Testis (tissue), 3 donors: ENCODE measurements around the gene L3MBTL3. TPM values are rescaled to one million over a fixed set of nuclear protein-coding genes. Genes with fewer than 3 reads are reported as not detected.

Source experiments
- DNase-seq: peaks from one replicate; pipeline ENCODE4 v3.0.0-alpha.2; 2019
- H3K27ac ChIP-seq, 2 donors: fragments of 200-600 bp; sonication (generic); one replicate each; pipeline ENCODE4 v1.5.1; 2019
- H3K27me3 ChIP-seq: fragments of 200-600 bp; sonication (generic); one replicate; pipeline ENCODE4 v1.5.1; 2019
- H3K36me3 ChIP-seq: fragments of 200-600 bp; sonication (generic); one replicate; pipeline ENCODE4 v1.5.1; 2017; ENCODE audit warnings: low read depth; ENCODE audit errors: missing control alignments
- H3K4me1 ChIP-seq: fragments of 200-600 bp; sonication (generic); one replicate; pipeline ENCODE4 v1.5.1; 2019
- H3K4me3 ChIP-seq, 2 donors: fragments of 200-600 bp; sonication (generic); one replicate each; pipeline ENCODE4 v1.5.1; 2017 to 2019
- H3K9me3 ChIP-seq: fragments of 200-600 bp; sonication (generic); one replicate; pipeline ENCODE4 v1.5.1; 2017
- CTCF ChIP-seq, 3 experiments: fragments of 450-650 bp in 2 of 3; fragments of 200-600 bp in 1 of 3; sonication (generic) in 1 of 3; IDR thresholded peaks; one replicate each; pipeline ENCODE4 v1.5.1; 2016 to 2019; ENCODE audit warnings: antibody characterized with exemption in 3 of 3, mild to moderate bottlenecking in 2 of 3, moderate library complexity in 1 of 3
- POLR2A ChIP-seq: fragments of 450-650 bp; IDR thresholded peaks from one replicate; pipeline ENCODE4 v1.6.1; 2017; ENCODE audit warnings: antibody characterized with exemption, mild to moderate bottlenecking, moderate library complexity
- WGBS, 2 donors: methylation state at CpG; one replicate each; pipeline ENCODE4 v1.1.5; 2018; 5-methylcytosine and 5-hydroxymethylcytosine counted together
- intact Hi-C: fragments of 100-400 bp; cut with DNase I; formaldehyde crosslinking; loops from one replicate; pipeline ENCODE4 v1.15.1; 2023; ENCODE audit warnings: low total_unique reads
- polyA plus RNA-seq: library from polyadenylated mRNA; stranded (reverse); fragments of 350-450 nt; fragmentation: Illumina TruSeq; extraction: RNeasy Lipid Tissue Mini Kit (QIAGEN cat#74804); gene quantifications from one replicate; pipeline ENCODE4 v1.2.3, GENCODE V29; 2014; ENCODE audit warnings: low read depth, low replicate concordance; ENCODE audit not compliant: insufficient read depth
- total RNA-seq, 2 donors: library from RNA; depleted of rRNA; stranded (reverse); fragments of >200 nt; gene quantifications; one replicate each; pipeline ENCODE4 v1.2.3, GENCODE V29; 2016

L3MBTL3 gene
- total and polyA plus RNA-seq, 3 donors from 2014 or later = 11.0 to 32.3 (median 25.0) TPM

- Histone ChIP-seq H3K4me3 (no peak overlapping the region), H3K36me3 (no peaks in the 10 kb centered on the region), H3K27me3 (no peaks in the 10 kb centered on the region), H3K27ac (no peak overlapping the region), H3K9me3 (no peaks in the 10 kb centered on the region), H3K4me1 (peaks cover 8% of the 10 kb centered on the region)
- DNase-seq = no peak
- 89 to 94% methylated on average over 2 of the region's 2 CpGs for WGBS, 2 donors
- intact Hi-C loops = no loop called here
- TF ChIP-seq POLR2A (no peak), CTCF (IDR thresholded peaks at IDR 0.05) (no peak)
Observed at GRCh38 chr6:130050230-130050629, 31.8 kb downstream of the L3MBTL3 start.

- Histone ChIP-seq H3K4me3 (no peak overlapping the region), H3K9me3 (no peaks in the 10 kb centered on the region), H3K4me1 (peaks cover 8% of the 10 kb centered on the region), H3K36me3 (no peaks in the 10 kb centered on the region), H3K27ac (no peak overlapping the region), H3K27me3 (no peaks in the 10 kb centered on the region)
- WGBS, 2 donors = 36 to 37% methylated on average over 7 of the region's 7 CpGs
- TF ChIP-seq CTCF (IDR thresholded peaks at IDR 0.05) (no peak), POLR2A (no peak)
- DNase-seq = peak; percentile 59
- intact Hi-C loops = no loop called here
Observed at GRCh38 chr6:130054725-130055124, 36.3 kb downstream of the L3MBTL3 start.

- WGBS, 2 donors = 82 to 100% methylated on average over 1 of the region's 1 CpG
- intact Hi-C loops = no loop called here
- H3K27ac ChIP-seq = no peak overlapping the region
- no peaks in the 10 kb centered on the region for H3K27me3 ChIP-seq
- no peak for DNase-seq
- TF ChIP-seq POLR2A = no peak
- TF ChIP-seq CTCF (IDR thresholded peaks at IDR 0.05) = no peak
- peaks cover 8% of the 10 kb centered on the region for H3K4me1 ChIP-seq
- no peaks in the 10 kb centered on the region for H3K9me3 ChIP-seq
- no peak overlapping the region for H3K4me3 ChIP-seq
- H3K36me3 ChIP-seq = no peaks in the 10 kb centered on the region
Observed at GRCh38 chr6:130055271-130055670, 36.9 kb downstream of the L3MBTL3 start.

- TF ChIP-seq POLR2A (no peak), CTCF (IDR thresholded peaks at IDR 0.05) (no peak)
- Histone ChIP-seq H3K27ac (no peak overlapping the region), H3K9me3 (no peaks in the 10 kb centered on the region), H3K27me3 (no peaks in the 10 kb centered on the region), H3K36me3 (no peaks in the 10 kb centered on the region), H3K4me3 (no peak overlapping the region), H3K4me1 (peaks cover 8% of the 10 kb centered on the region)
- 95% methylated on average over 12 of the region's 12 CpGs for WGBS, 2 donors
- intact Hi-C loops = no loop called here
- no peak for DNase-seq
Observed at GRCh38 chr6:130057495-130057894, 39.1 kb downstream of the L3MBTL3 start.

- no peaks in the 10 kb centered on the region for H3K36me3 ChIP-seq
- H3K4me1 ChIP-seq = no peaks in the 10 kb centered on the region
- intact Hi-C loops = no loop called here
- H3K27ac ChIP-seq = no peak overlapping the region
- 90 to 92% methylated on average over 5 of the region's 5 CpGs for WGBS, 2 donors
- H3K4me3 ChIP-seq = no peak overlapping the region
- no peaks in the 10 kb centered on the region for H3K27me3 ChIP-seq
- no peaks in the 10 kb centered on the region for H3K9me3 ChIP-seq
- TF ChIP-seq POLR2A = no peak
- no peak for TF ChIP-seq CTCF (IDR thresholded peaks at IDR 0.05)
- DNase-seq = no peak
Observed at GRCh38 chr6:130063806-130064205, 45.4 kb downstream of the L3MBTL3 start.
